ENCODE data around the gene ACVR2A.

Gene ACVR2A

GRCh38 chr2:147924647-147925046 is 79.8 kb downstream of the ACVR2A start:
- DNase-seq (ENCODE audit: low read depth), result no peak

GRCh38 chr2:147925886-147926285 is 81.1 kb downstream of the ACVR2A start:
- DNase-seq (ENCODE audit: low read depth), result no peak

- no peak for DNase-seq (ENCODE audit: low read depth)
Measured at GRCh38 chr2:147927053-147927588, 82.3 kb downstream of the ACVR2A start.

DNA sequence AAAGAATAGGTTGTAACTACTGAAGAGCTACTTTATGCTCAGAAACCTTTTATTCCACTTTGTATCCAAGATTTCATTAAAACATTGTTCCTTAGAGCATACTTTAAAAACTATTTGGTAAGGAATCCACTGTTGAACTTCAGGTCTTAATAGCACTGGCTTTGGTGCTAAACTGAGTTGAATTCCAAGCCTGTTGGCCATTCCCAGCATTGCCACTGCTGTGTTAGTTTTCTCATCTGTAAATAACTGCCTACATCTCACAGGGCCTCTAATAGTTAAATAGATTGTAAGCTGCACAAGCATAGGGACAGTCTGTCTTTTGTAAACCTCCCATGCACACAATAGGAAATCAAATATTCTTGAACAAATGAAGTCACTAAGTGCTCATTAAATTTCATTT is 89.1 kb downstream of the ACVR2A start:
- no peak for DNase-seq (ENCODE audit: low read depth)

GRCh38 chr2:147934881-147935620 is 90.2 kb downstream of the ACVR2A start:
- DNase-seq (ENCODE audit: low read depth), result no peak

DNA sequence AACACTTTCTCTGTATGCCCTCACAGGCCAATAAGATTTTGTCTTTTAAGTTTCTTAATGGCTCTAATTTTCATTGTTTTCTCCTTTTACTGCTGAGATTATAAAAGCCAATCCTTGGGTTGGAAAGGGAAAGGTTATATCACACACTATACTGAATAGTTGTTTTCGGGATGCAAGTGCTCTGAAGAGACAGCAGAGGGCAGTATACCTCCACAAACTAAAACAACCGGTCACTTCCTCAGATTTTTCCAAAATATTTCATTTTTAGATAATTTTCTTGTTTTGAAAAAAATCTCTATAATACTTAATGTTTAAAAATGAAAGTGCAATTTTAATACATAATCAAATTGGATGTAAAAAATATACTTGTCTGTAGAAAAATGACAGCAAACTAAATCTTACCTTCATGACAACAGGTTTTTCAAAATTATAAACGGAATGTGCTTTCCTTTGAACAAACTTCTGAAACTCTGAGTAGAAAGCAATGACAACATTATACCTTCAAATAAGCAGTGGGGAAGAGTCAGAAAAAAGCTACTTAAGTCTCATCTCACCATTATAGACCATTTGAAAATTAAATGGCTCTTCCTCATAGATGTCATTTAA is 93.0 kb downstream of the ACVR2A start:
- DNase-seq (ENCODE audit: low read depth), result no peak

GRCh38 chr2:147939313-147939712 is 94.5 kb downstream of the ACVR2A start:
- DNase-seq (ENCODE audit: low read depth), result no peak

- DNase-seq (ENCODE audit: low read depth), result no peak
Measured at GRCh38 chr2:147945660-147946059, 100.8 kb downstream of the ACVR2A start.

DNA sequence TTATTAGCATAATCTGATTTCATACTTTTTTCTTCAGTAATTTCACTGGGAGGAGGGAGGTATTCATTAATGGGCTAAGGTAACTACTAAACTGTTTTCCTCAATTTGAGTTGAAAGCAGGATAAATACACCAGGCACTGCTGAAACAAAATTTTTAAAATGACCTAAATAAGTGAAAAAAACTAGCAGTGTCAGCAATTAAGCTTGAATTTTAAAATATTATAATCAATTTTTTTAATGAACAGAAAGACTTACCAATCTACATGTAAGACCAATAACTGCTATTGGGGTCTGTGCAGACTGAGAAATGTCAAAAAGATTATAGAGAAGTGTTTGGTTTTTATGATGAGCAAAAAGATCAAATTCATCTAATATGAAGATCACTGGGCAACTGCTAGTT is 107.3 kb downstream of the ACVR2A start:
- DNase-seq (ENCODE audit: low read depth), result no peak

DNA sequence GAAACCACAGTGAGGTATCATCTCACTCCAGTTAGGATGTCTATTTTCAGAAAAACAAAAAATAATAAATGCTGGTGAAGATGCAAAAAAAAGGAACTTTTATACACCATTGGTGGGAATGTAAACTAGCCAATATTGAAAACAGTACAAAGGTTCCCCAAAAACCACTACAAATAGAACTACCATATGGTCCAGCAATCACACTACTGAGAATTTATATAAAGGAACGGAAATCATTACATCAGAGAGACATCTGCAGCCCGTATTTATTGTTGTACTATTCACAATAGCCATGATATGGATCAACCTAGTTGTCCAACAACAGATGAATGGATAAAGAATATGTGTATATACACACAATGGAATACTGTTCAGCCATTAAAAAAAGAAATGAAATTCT is 123.7 kb downstream of the ACVR2A start:
- DNase-seq (ENCODE audit: low read depth), result no peak

DNA sequence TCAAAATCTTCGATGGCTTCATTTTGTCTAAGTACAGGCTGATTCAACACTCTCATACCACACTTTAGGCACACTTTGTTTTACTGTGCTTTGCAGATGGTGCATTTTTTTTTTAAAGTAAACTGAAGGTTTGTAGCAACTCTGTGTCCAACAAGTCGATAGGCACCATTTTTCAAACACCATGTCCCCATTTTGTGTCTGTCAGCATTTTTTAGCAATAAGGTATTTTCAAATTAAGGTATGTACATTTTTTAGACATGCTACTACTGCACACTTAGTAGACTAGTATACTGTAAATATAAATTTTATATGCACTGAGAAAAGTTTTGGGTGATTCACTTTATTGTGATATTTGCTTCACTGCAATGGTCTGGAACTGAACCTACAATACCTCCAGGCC is 131.3 kb downstream of the ACVR2A start:
- DNase-seq (ENCODE audit: low read depth), result no peak

DNA sequence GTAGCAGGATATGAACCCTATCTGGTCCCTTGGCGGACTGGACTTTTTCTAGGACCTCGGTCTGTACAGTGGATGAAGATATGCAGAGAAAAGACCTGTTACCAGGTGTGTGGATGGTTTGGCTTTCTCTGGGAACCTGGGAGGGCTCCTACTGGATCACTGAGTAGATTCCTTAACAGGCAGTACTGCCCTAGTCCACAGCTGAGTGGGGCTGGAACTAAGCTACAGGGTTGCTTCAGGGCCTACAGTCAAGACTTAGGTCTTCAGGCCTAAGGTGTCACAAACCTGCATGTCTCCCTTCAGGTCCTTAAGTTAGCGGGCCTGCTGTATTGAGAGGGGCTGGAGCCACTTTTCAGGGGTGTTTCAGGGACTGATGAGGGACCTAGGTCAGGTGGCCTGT is 132.8 kb downstream of the ACVR2A start:
- no peak for DNase-seq (ENCODE audit: low read depth)

Data from stimulated activated CD4-positive, alpha-beta T cell treated with anti-CD3 and anti-CD28 coated beads, Interleukin-2, amount 100 ng/mL, for 4 hours (primary cell).